NB4 (cell line): ENCODE data around the gene TPM4.

Experiments
- DNase-seq: peaks from one replicate; pipeline ENCODE4 v3.0.0; 2010; ENCODE audit warnings: low read depth
- H3K4me3 ChIP-seq: one replicate; pipeline ENCODE4 v1.5.1; 2011; ENCODE audit warnings: mild to moderate bottlenecking, low read depth, low read length, moderate library complexity
- MYC ChIP-seq: IDR thresholded peaks from 2 replicates; pipeline ENCODE4 v1.6.1; 2011; ENCODE audit warnings: low read depth, low read length
- POLR2A ChIP-seq: IDR thresholded peaks from 2 replicates; pipeline ENCODE4 v1.6.1; 2011; ENCODE audit warnings: mild to moderate bottlenecking; ENCODE audit not compliant: insufficient read length; ENCODE audit errors: extremely low read depth
- TF ChIP-seq, protein P1 (sequence below): IDR thresholded peaks from 2 replicates; pipeline ENCODE4 v1.6.1; 2011; ENCODE audit warnings: low read depth, low read length
- TF ChIP-seq, protein P2 (sequence below): IDR thresholded peaks from one replicate; pipeline ENCODE4 v1.5.1; 2012; ENCODE audit warnings: low read depth, low read length

The TPM4 gene

DNA sequence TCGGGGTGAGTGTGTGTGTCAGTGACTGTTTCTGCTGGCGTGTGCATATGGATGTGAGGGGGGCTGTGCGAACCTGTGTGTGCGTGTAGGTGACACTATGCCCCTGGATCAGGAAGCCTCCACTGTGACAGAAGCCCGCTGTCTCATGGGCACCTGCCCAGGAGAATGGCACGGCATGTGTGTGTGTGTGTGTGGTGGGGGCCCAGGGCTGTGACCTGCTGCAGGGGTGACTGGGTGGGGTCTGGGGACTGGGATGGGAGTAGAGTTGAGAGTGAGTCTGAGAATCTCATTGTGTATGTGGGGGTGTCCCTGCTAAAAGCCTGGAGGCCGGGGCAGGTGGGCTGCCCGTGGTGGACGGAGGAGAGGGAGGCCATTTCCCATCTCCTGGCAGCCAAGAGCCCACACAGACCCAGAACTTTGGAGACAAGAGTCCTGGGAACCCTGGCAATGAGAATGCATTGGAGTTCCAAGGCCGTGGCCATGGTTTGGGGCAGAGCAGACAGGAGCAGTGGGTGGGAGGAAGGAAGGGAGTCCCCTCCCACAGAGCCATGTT lies 6.4 kb upstream of the TPM4 start:
- TF ChIP-seq POLR2A (no peak), MYC (no peak)
- TF ChIP-seq, protein P1, sequence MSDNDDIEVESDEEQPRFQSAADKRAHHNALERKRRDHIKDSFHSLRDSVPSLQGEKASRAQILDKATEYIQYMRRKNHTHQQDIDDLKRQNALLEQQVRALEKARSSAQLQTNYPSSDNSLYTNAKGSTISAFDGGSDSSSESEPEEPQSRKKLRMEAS, result no peak
- TF ChIP-seq, protein P2, sequence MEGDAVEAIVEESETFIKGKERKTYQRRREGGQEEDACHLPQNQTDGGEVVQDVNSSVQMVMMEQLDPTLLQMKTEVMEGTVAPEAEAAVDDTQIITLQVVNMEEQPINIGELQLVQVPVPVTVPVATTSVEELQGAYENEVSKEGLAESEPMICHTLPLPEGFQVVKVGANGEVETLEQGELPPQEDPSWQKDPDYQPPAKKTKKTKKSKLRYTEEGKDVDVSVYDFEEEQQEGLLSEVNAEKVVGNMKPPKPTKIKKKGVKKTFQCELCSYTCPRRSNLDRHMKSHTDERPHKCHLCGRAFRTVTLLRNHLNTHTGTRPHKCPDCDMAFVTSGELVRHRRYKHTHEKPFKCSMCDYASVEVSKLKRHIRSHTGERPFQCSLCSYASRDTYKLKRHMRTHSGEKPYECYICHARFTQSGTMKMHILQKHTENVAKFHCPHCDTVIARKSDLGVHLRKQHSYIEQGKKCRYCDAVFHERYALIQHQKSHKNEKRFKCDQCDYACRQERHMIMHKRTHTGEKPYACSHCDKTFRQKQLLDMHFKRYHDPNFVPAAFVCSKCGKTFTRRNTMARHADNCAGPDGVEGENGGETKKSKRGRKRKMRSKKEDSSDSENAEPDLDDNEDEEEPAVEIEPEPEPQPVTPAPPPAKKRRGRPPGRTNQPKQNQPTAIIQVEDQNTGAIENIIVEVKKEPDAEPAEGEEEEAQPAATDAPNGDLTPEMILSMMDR, result no peak
- H3K4me3 ChIP-seq, result peak overlapping the region; percentile 21
- DNase-seq, result no peak

DNA sequence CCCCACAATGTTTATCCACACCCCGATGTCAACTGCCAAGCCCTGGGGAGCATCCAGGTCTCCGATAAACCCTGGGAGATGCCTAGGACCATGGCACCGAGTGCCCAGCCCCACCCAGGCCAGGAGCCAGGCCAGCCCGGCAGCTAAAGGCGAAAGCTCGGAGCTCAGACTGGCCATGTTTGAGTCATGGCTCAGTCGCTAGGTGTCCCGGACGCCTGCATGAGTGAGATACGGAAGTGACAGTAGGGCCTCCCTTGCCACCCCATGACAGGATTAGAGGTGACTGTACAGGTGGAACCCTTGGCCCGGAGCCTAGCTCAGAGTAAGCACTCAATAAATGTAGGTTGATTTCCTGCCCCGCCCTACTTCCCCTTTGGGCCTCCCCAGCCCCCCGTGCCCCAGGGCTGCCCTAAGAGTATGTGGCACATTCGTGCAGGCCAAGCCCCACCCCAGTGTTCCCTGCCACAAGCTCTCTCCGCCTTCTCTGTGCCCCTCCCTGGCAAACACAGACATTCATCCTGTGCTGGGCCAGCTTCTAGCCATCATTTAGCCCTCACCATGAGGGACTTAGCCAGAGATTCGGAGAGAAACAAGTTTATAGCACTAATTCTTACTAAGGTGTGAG lies 5.8 kb upstream of the TPM4 start:
- TF ChIP-seq, protein P1, result no peak
- TF ChIP-seq, protein P2, result no peak
- TF ChIP-seq MYC (no peak), POLR2A (no peak)
- H3K4me3 ChIP-seq, result peak overlapping the region; percentile 21

DNA sequence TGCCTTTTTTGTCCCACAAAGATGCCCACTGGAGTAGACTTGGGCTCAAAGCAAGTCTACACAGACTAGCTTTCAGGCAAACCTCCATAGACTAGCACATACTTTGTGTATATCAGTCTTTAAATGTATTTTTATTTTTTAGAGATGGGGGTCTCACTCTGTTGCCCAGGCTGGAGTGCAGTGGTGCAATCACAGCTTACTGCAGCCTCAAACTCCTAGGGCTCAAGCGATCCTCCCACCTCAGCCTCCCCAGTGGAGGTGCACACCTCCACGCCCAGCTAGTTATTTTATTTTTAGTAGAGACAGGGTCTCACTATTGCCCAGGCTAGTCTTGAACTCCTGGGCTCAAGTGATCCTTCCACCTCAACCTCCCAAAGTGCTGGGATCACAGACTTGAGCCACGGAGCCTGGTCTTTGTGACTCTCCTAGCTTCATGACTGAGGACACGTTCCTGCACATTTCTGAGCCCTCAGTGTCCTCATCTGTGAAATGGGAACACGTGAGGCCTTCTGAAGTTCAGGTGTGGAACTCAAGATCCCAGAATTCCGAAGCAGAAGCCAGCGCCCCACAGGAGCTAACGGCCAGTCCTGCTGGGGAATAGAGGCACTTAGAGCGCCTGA lies 5.1 kb upstream of the TPM4 start:
- TF ChIP-seq POLR2A, result no peak
- TF ChIP-seq, protein P2, result no peak
- no peak for TF ChIP-seq MYC
- TF ChIP-seq, protein P1, result no peak
- DNase-seq, result no peak
- H3K4me3 ChIP-seq, result no peak overlapping the region

More for the DNA sequence above, 5.8 kb upstream of the TPM4 start:
- peak; percentile 77 for DNase-seq

DNA sequence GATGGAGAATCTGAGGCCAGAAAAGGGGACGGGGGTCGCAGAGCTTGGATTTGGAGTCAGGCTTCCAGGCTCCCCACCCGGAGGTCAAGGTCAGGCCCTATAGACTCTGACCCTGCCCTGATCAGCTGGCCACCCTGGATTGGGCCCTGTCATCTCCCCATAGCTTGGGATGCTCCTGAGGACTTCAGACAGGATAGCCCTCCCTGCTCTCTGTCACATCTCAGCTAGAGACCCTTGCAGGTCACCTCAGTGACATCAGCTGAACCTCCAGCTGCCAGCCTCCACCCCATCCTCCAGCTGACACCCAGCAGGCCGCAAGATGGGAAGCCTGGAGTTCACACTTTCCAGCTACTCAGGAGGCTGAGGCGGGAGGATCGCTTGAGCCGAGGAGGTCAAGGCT lies 2.8 kb upstream of the TPM4 start:
- H3K4me3 ChIP-seq, result no peak overlapping the region
- TF ChIP-seq, protein P1, result no peak
- TF ChIP-seq, protein P2, result no peak
- TF ChIP-seq MYC, result no peak
- no peak for TF ChIP-seq POLR2A
- no peak for DNase-seq

DNA sequence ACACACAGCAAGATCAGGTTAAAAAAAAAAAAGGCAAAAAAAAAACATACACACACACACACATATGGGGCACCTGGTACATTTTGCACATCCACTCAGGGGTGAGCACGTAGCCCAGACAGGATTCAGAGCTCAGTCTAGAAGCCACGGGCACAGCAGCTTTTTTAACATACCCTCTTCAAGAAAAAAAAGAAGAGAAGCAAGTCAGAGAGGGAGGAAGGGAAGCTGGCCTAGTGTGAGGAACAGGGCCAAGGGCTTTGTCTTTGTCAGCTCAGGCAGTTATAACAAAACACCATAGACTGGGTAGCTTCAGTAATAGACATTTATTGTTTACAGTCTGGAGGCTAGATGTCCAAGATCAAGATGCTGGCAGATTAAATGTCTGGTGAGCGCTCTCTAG lies 2.3 kb upstream of the TPM4 start:
- TF ChIP-seq MYC, result no peak
- TF ChIP-seq, protein P2, result no peak
- TF ChIP-seq POLR2A, result no peak
- TF ChIP-seq, protein P1, result no peak
- no peak overlapping the region for H3K4me3 ChIP-seq
- DNase-seq, result no peak
